Neural cell (in vitro differentiated cells): ENCODE measurements around the gene ANGPTL5. TPM values are rescaled to one million over a fixed set of nuclear protein-coding genes. Genes with fewer than 3 reads are reported as not detected.

Source experiments
- H2AFZ ChIP-seq: fragments of 200-600, 300-800 bp; sonication (generic), shearing (Covaris generic); 2 replicates; pipeline ENCODE4 v1.6.0; 2014; ENCODE audit warnings: low read depth, mild to moderate bottlenecking, antibody characterized with exemption, low read length, moderate library complexity
- H3F3A ChIP-seq: fragments of 200-600 bp; shearing (Covaris generic); 2 replicates; pipeline ENCODE4 v1.6.1; 2016; ENCODE audit warnings: mild to moderate bottlenecking, moderate library complexity, mixed read lengths, antibody characterized with exemption, low read length; ENCODE audit not compliant: insufficient read depth, poor library complexity, severe bottlenecking
- H3K27ac ChIP-seq: fragments of 200-600, 300-800 bp; sonication (generic), shearing (Covaris generic); 2 replicates; pipeline ENCODE4 v1.5.1; 2014; ENCODE audit warnings: mild to moderate bottlenecking, low read length, moderate library complexity
- H3K27me3 ChIP-seq: fragments of 300-800, 200-600 bp; sonication (generic), shearing (Covaris generic); 2 replicates; pipeline ENCODE4 v1.6.0; 2014; ENCODE audit warnings: mild to moderate bottlenecking, low read depth, low read length, moderate library complexity; ENCODE audit not compliant: insufficient read depth
- H3K36me3 ChIP-seq: fragments of 300-800, 200-600 bp; sonication (generic), shearing (Covaris generic); 2 replicates; pipeline ENCODE4 v1.5.1; 2014; ENCODE audit warnings: mild to moderate bottlenecking, antibody characterized with exemption, low read length, moderate library complexity; ENCODE audit not compliant: insufficient read depth
- H3K4me2 ChIP-seq: fragments of 300-800, 200-600 bp; sonication (generic), shearing (Covaris generic); 2 replicates; pipeline ENCODE4 v1.6.0; 2014; ENCODE audit warnings: mild to moderate bottlenecking, low read length
- H3K4me3 ChIP-seq: fragments of 300-800, 200-600 bp; sonication (generic), shearing (Covaris generic); 2 replicates; pipeline ENCODE4 v1.5.1; 2014; ENCODE audit warnings: mild to moderate bottlenecking, low read length, moderate library complexity
- H3K79me2 ChIP-seq: fragments of 200-600 bp; shearing (Covaris generic); replicated peaks from 2 replicates; pipeline ENCODE4 v1.6.0; 2014; ENCODE audit warnings: mild to moderate bottlenecking, low read length, moderate library complexity; ENCODE audit not compliant: insufficient read depth
- H3K9ac ChIP-seq: fragments of 300-800, 200-600 bp; sonication (generic), shearing (Covaris generic); 2 replicates; pipeline ENCODE4 v1.6.1; 2016; ENCODE audit warnings: mild to moderate bottlenecking, low read length, mixed read lengths
- H3K9me2 ChIP-seq: fragments of 200-600 bp; shearing (Covaris generic); 2 replicates; pipeline ENCODE4 v1.6.1; 2016; ENCODE audit warnings: mild to moderate bottlenecking, low read length, mixed read lengths; ENCODE audit not compliant: insufficient read depth
- H3K9me3 ChIP-seq: fragments of 200-600, 300-800 bp; sonication (generic), shearing (Covaris generic); 2 replicates; pipeline ENCODE4 v1.6.1; 2016; ENCODE audit warnings: mild to moderate bottlenecking, mixed run types, low read length, moderate library complexity, mixed read lengths
- H4K20me1 ChIP-seq: fragments of 200-600 bp; shearing (Covaris generic); 2 replicates; pipeline ENCODE4 v1.6.1; 2016; ENCODE audit warnings: mild to moderate bottlenecking, mixed run types; ENCODE audit not compliant: insufficient read depth
- CTCF ChIP-seq: fragments of 450-650 bp; IDR thresholded peaks from 2 replicates; pipeline ENCODE4 v1.5.1; 2014; ENCODE audit warnings: antibody characterized with exemption, mild to moderate bottlenecking, moderate library complexity; ENCODE audit not compliant: poor library complexity, severe bottlenecking
- EP300 ChIP-seq: fragments of 450-650 bp; conservative IDR thresholded peaks from 2 replicates; pipeline ENCODE4 v1.6.1; 2014; ENCODE audit warnings: antibody characterized with exemption, mild to moderate bottlenecking, moderate library complexity; ENCODE audit not compliant: poor library complexity, severe bottlenecking
- EZH2 ChIP-seq: fragments of 200-600, 300-800 bp; shearing (Covaris generic), sonication (generic); IDR thresholded peaks from 2 replicates; pipeline ENCODE4 v1.6.1; 2014; ENCODE audit warnings: antibody characterized with exemption, low read length, borderline replicate concordance, mild to moderate bottlenecking; ENCODE audit not compliant: insufficient read depth, poor library complexity, severe bottlenecking
- MXI1 ChIP-seq: fragments of 450-650 bp; conservative IDR thresholded peaks from 2 replicates; pipeline ENCODE4 v1.6.1; 2014; ENCODE audit warnings: antibody characterized with exemption, mild to moderate bottlenecking; ENCODE audit not compliant: poor library complexity, severe bottlenecking
- POLR2AphosphoS5 ChIP-seq: IDR thresholded peaks from 2 replicates; pipeline ENCODE4 v1.6.1; 2012
- REST ChIP-seq: IDR thresholded peaks from 2 replicates; pipeline ENCODE4 v1.6.1; 2012; ENCODE audit warnings: borderline replicate concordance
- SMC3 ChIP-seq: fragments of 450-650 bp; conservative IDR thresholded peaks from 2 replicates; pipeline ENCODE4 v1.6.1; 2014; ENCODE audit warnings: antibody characterized with exemption, mild to moderate bottlenecking, moderate library complexity; ENCODE audit not compliant: poor library complexity
- TAF1 ChIP-seq: IDR thresholded peaks from 2 replicates; pipeline ENCODE4 v1.6.1; 2012; ENCODE audit warnings: low read depth
- polyA plus RNA-seq: library from polyadenylated mRNA; depleted of rRNA; stranded (reverse); fragments of >200 nt; gene quantifications from 2 replicates; pipeline ENCODE4 v1.2.3, GENCODE V29; 2014

Gene ANGPTL5
- polyA plus RNA-seq, 1 donor from 2014 or later = not detected

GRCh38 chr11:101889767-101890166 lies 26.6 kb downstream of the ANGPTL5 start:
- TF ChIP-seq POLR2AphosphoS5 (no peak), SMC3 (no peak), REST (no peak)

GRCh38 chr11:101885631-101886030 lies 30.7 kb downstream of the ANGPTL5 start:
- H3K9me3 ChIP-seq = no peaks in the 10 kb centered on the region
- no peak for TF ChIP-seq TAF1
- no peak for TF ChIP-seq EP300
- TF ChIP-seq CTCF = no peak

More at GRCh38 chr11:101889767-101890166, 26.6 kb downstream of the ANGPTL5 start:
- no peak overlapping the region for H3K4me2 ChIP-seq
- H3F3A ChIP-seq = no peaks in the 10 kb centered on the region
- H3K4me3 ChIP-seq = no peak overlapping the region
- H3K27me3 ChIP-seq = no peaks in the 10 kb centered on the region
- H3K9ac ChIP-seq = no peak overlapping the region
- H2AFZ ChIP-seq = no peak overlapping the region
- no peaks in the 10 kb centered on the region for H3K9me2 ChIP-seq
- H3K36me3 ChIP-seq = no peaks in the 10 kb centered on the region
- no peaks in the 10 kb centered on the region for H4K20me1 ChIP-seq
- no peaks in the 10 kb centered on the region for H3K79me2 ChIP-seq
- no peaks in the 10 kb centered on the region for H3K9me3 ChIP-seq
- H3K27ac ChIP-seq = no peak overlapping the region

GRCh38 chr11:101881586-101881985 lies 34.7 kb downstream of the ANGPTL5 start:
- no peak for TF ChIP-seq EZH2
- TF ChIP-seq MXI1 = no peak
- TF ChIP-seq POLR2AphosphoS5 = no peak
- Histone ChIP-seq H3K9me3 (no peaks in the 10 kb centered on the region), H3K9me2 (no peaks in the 10 kb centered on the region), H3K36me3 (no peaks in the 10 kb centered on the region), H3F3A (no peaks in the 10 kb centered on the region), H3K4me3 (no peak overlapping the region), H2AFZ (no peak overlapping the region), H3K4me2 (no peak overlapping the region), H3K9ac (no peak overlapping the region), H3K27me3 (no peaks in the 10 kb centered on the region), H3K27ac (no peak overlapping the region), H3K79me2 (no peaks in the 10 kb centered on the region), H4K20me1 (no peaks in the 10 kb centered on the region)

More at GRCh38 chr11:101885631-101886030, 30.7 kb downstream of the ANGPTL5 start:
- Histone ChIP-seq H3K79me2 (no peaks in the 10 kb centered on the region), H3K4me2 (no peak overlapping the region), H4K20me1 (no peaks in the 10 kb centered on the region), H3F3A (no peaks in the 10 kb centered on the region), H3K4me3 (no peak overlapping the region), H3K9me2 (no peaks in the 10 kb centered on the region), H3K9ac (no peak overlapping the region), H3K27me3 (no peaks in the 10 kb centered on the region), H3K27ac (no peak overlapping the region), H2AFZ (no peak overlapping the region), H3K36me3 (no peaks in the 10 kb centered on the region)
